Uterus (tissue), 2 donors: ENCODE measurements around the gene SOX2.

Experiments
- POLR2A ChIP-seq, 2 donors: fragments of 450-650 bp; IDR thresholded peaks; one replicate each; pipeline ENCODE4 v1.6.1; 2016; ENCODE audit warnings: antibody characterized with exemption in 2 of 2, mild to moderate bottlenecking in 1 of 2, moderate library complexity in 1 of 2
- TF ChIP-seq, protein P1 (sequence below), 4 experiments: fragments of 200-600 bp in 2 of 4; fragments of 450-650 bp in 2 of 4; sonication (generic) in 2 of 4; IDR thresholded peaks; one replicate each; pipeline ENCODE4 v1.5.1; 2016 to 2019; ENCODE audit warnings: antibody characterized with exemption in 4 of 4, mild to moderate bottlenecking in 2 of 4, moderate library complexity in 1 of 4

DNA sequence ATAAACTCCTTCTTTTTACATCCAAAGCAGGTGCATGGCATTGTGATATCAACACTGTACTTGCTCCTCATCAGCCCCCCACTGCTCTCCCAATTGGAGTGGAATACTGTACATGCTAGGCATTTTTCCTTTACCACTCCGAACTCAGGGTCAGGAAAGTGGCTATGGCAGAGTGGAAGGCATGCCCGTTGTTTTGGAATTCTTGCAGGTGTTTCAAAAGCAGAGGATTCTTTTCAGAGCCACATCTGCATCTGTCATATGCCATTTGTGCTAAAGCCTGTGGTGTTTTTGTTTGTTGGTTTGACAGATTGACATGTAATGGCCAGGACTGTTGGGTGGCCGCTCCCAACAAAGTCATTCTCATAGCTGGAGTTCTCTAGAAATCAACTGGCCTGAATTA lies 41.7 kb downstream of the SOX2 start:
- TF ChIP-seq, protein P1, sequence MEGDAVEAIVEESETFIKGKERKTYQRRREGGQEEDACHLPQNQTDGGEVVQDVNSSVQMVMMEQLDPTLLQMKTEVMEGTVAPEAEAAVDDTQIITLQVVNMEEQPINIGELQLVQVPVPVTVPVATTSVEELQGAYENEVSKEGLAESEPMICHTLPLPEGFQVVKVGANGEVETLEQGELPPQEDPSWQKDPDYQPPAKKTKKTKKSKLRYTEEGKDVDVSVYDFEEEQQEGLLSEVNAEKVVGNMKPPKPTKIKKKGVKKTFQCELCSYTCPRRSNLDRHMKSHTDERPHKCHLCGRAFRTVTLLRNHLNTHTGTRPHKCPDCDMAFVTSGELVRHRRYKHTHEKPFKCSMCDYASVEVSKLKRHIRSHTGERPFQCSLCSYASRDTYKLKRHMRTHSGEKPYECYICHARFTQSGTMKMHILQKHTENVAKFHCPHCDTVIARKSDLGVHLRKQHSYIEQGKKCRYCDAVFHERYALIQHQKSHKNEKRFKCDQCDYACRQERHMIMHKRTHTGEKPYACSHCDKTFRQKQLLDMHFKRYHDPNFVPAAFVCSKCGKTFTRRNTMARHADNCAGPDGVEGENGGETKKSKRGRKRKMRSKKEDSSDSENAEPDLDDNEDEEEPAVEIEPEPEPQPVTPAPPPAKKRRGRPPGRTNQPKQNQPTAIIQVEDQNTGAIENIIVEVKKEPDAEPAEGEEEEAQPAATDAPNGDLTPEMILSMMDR (IDR thresholded peaks at IDR 0.05), result no peak
- no peak for TF ChIP-seq POLR2A (IDR thresholded peaks at IDR 0.05)
